ENCODE data around the gene OPN3. TPM values are rescaled to one million over a fixed set of nuclear protein-coding genes. Genes with fewer than 3 reads are reported as not detected.

Gene OPN3
- total and polyA plus RNA-seq, 9 of the 15 experiments (the other 6 are each of a cell fraction or from before 2014, with no cell fraction given): 4.2 to 34.6 (median 17.0) TPM

GRCh38 chr1:241589521-241589920 is 50.6 kb downstream of the OPN3 start:
- ATAC-seq (no peak), DNase-seq (ENCODE audit: extremely low read depth in 1 of 4, low spot score in 3 of 4) (peak in 1 of 4 experiments; percentile 2), FAIRE-seq (no peak)
- peaks cover 5% of the 10 kb centered on the region; the same call in 1 of the 3 replicates for H3K36me3 ChIP-seq (ENCODE audit: control insufficient read depth, insufficient read depth, low read length)
- no peaks in the 10 kb centered on the region for H4K20me1 ChIP-seq (replicated peaks; ENCODE audit: control insufficient read depth, insufficient read depth, low read length)
- H3K27me3 ChIP-seq (ENCODE audit: control insufficient read depth in 2 of 2, insufficient read depth in 2 of 2, low read length in 2 of 2): no peaks in the 10 kb centered on the region
- intact Hi-C loops (cut with micrococcal nuclease) (no loop called here), in situ Hi-C loops (cut with MboI) (no loop called here)
- no peaks in the 10 kb centered on the region for H3K4me1 ChIP-seq (replicated peaks in 1 of 2; ENCODE audit: control insufficient read depth in 2 of 2, insufficient read depth in 2 of 2, low read length in 2 of 2)
- no peaks in the 10 kb centered on the region for H3K9me1 ChIP-seq (ENCODE audit: control insufficient read depth, insufficient read depth, low read length)
- ChIA-PET CTCF (ENCODE audit: low intra/inter-chr PET ratio) (no interaction called here), POLR2A (interaction anchor here (0.7 to 1.1 kb wide), 2 partner anchors 19 to 68 kb away, joined by 3 to 4 read pairs; no protein-coding TSS in a partner anchor)
- no peak overlapping the region for H3K4me2 ChIP-seq (ENCODE audit: insufficient read depth, low read length)
- no peaks in the 10 kb centered on the region for H3K79me2 ChIP-seq (ENCODE audit: control insufficient read depth, insufficient read depth, low read length)
- H3K4me3 ChIP-seq: no peak overlapping the region
- no TSS peak for BruUV-seq (replicated peaks)
- WGBS (ENCODE audit: insufficient coverage, low coverage, missing lambda C conversion rate): 12% methylated on average over 7 of the region's 7 CpGs
- H3K9ac ChIP-seq (ENCODE audit: insufficient read depth in 1 of 2, low read depth in 2 of 2, low read length in 2 of 2): no peak overlapping the region
- no peaks in the 10 kb centered on the region for H3K9me3 ChIP-seq (replicated peaks; ENCODE audit: control insufficient read depth, insufficient read depth, low read depth, low read length)
- H2AFZ ChIP-seq (ENCODE audit: low read depth, low read length): no peak overlapping the region
- H3K27ac ChIP-seq (ENCODE audit: extremely low read depth, low read depth, low read length): no peak overlapping the region
- TF ChIP-seq DMBX1 (CRISPR knock-in tag; IDR thresholded peaks at IDR 0.05; ENCODE audit: borderline replicate concordance) (no peak), SPI1 (IDR thresholded peaks at IDR 0.05; ENCODE audit: borderline replicate concordance, low read depth, low read length) (peak; percentile 65; the same call in 1 of the 2 replicates)

- no peak for FAIRE-seq
- no peak overlapping the region for H3K4me2 ChIP-seq (ENCODE audit: insufficient read depth, low read length)
- H3K4me3 ChIP-seq: no peak overlapping the region
- TF ChIP-seq HDAC1 (IDR thresholded peaks at IDR 0.05): no peak
- TF ChIP-seq MEIS2 (IDR thresholded peaks at IDR 0.05; ENCODE audit: partially characterized antibody): no peak
- no peak for TF ChIP-seq NFATC3 (IDR thresholded peaks at IDR 0.05)
- TF ChIP-seq ZNF511 (CRISPR knock-in tag; IDR thresholded peaks at IDR 0.05): no peak
- no peak for TF ChIP-seq BMI1 (IDR thresholded peaks at IDR 0.05; ENCODE audit: low read length)
- no peak for TF ChIP-seq RCOR1 (IDR thresholded peaks at IDR 0.05; ENCODE audit: borderline replicate concordance in 1 of 2, low read depth in 2 of 2, low read length in 2 of 2)
- no peak for TF ChIP-seq PCBP2 (IDR thresholded peaks at IDR 0.05; ENCODE audit: low read depth, low read length, poor library complexity, severe bottlenecking)
- no peak for TF ChIP-seq MED1 (CRISPR knock-in tag; IDR thresholded peaks at IDR 0.05; ENCODE audit: borderline replicate concordance)
- TF ChIP-seq BRD4 (IDR thresholded peaks at IDR 0.05): no peak
- H3K36me3 ChIP-seq (ENCODE audit: control insufficient read depth, insufficient read depth, low read length): no peaks in the 10 kb centered on the region
- H3K4me1 ChIP-seq (replicated peaks in 1 of 2; ENCODE audit: control insufficient read depth in 2 of 2, insufficient read depth in 2 of 2, low read length in 2 of 2): no peaks in the 10 kb centered on the region
- no peaks in the 10 kb centered on the region for H3K9me1 ChIP-seq (ENCODE audit: control insufficient read depth, insufficient read depth, low read length)
- in situ Hi-C loops (cut with MboI): no loop called here
- H3K27me3 ChIP-seq (ENCODE audit: control insufficient read depth in 2 of 2, insufficient read depth in 2 of 2, low read length in 2 of 2): no peaks in the 10 kb centered on the region
- ChIA-PET POLR2A (interaction anchor here (0.6 to 1.0 kb wide), 3 partner anchors 16 to 269 kb away, joined by 3 read pairs; no protein-coding TSS in a partner anchor), CTCF (ENCODE audit: low intra/inter-chr PET ratio) (no interaction called here)
- no peaks in the 10 kb centered on the region for H4K20me1 ChIP-seq (replicated peaks; ENCODE audit: control insufficient read depth, insufficient read depth, low read length)
- no peaks in the 10 kb centered on the region for H3K9me3 ChIP-seq (replicated peaks; ENCODE audit: control insufficient read depth, insufficient read depth, low read depth, low read length)
- intact Hi-C loops (cut with micrococcal nuclease): no loop called here
- no peak overlapping the region for H3K27ac ChIP-seq (ENCODE audit: extremely low read depth, low read depth, low read length)
- H3K9ac ChIP-seq (ENCODE audit: insufficient read depth in 1 of 2, low read depth in 2 of 2, low read length in 2 of 2): peak overlapping the region in 1 of 2 experiments; percentile 36; a peak in 1 of 4 replicates
- no TSS peak for BruUV-seq (replicated peaks)
- peak overlapping the region; percentile 15; the same call in 1 of the 2 replicates for H2AFZ ChIP-seq (ENCODE audit: low read depth, low read length)
- no peak for ATAC-seq
- no peak for DNase-seq (ENCODE audit: extremely low read depth in 1 of 4, low spot score in 3 of 4)
- WGBS (ENCODE audit: insufficient coverage, low coverage, missing lambda C conversion rate): 31% methylated on average over 14 of the region's 14 CpGs
- no peaks in the 10 kb centered on the region for H3K79me2 ChIP-seq (ENCODE audit: control insufficient read depth, insufficient read depth, low read length)
Measured at GRCh38 chr1:241586905-241587512, 53.2 kb downstream of the OPN3 start.
